ENCODE results near the gene ABCB8.

Gene ABCB8

GRCh38 chr7:151012031-151012692 lies 16.1 kb upstream of the ABCB8 start:
- no peak overlapping the region for H3K4me3 ChIP-seq (ENCODE audit: severe bottlenecking)
- no peaks in the 10 kb centered on the region for H3K4me1 ChIP-seq (ENCODE audit: insufficient read depth, poor library complexity, severe bottlenecking)
- no peaks in the 10 kb centered on the region for H3K36me3 ChIP-seq (ENCODE audit: low read depth)
- no peak overlapping the region for H3K27ac ChIP-seq (ENCODE audit: poor library complexity, severe bottlenecking)
- peaks cover 3% of the 10 kb centered on the region for H3K9me3 ChIP-seq (ENCODE audit: severe bottlenecking)
- no peaks in the 10 kb centered on the region for H3K27me3 ChIP-seq (ENCODE audit: insufficient read depth, poor library complexity, severe bottlenecking)
- ATAC-seq (ENCODE audit: low read depth) = no peak
- DNase-seq (ENCODE audit: low spot score) = no peak
- TF ChIP-seq CTCF (IDR thresholded peaks at IDR 0.05; ENCODE audit: poor library complexity, severe bottlenecking) = no peak

DNA sequence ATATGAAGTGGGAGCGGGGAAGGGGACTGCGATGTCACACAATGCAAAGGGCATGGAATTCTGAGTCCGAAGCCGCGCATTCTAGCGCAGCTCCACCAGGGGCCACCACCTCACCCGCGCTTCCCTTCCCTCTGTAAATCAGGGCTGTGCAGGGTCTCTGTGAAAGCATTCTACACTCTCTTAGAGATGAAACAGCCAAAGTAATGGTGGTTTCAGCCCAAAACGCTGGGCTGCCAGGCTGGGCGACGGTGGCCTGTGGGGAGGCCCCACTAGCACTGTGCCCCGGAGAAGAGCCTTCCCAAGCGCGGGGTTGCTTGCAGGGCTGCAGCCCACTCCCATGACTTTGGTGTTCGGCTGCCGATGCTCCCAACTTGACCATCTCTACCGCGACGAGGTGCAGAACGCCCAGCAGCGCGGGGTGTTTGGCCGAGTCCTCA lies 15.3 kb upstream of the ABCB8 start:
- ATAC-seq (ENCODE audit: low read depth) = peak; percentile 53

DNA sequence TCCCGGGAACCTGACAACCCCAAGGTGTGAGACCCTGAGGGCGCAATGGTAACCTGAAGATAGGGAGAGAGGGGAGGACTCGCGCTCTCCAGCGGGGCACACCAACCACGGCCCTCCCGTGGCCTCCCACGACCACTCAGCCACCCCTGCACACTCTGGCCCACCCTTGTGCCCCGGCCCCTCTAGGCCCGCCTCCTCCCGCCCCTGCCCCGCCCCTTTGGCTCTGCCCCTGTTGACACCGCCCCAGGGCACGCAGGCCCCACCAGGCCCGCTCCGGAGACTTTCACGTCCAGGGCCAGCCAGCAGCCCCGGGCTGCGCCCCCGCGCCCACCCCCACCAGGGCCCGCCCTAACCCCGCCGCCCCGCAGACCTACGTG lies 14.9 kb upstream of the ABCB8 start:
- TF ChIP-seq CTCF (IDR thresholded peaks at IDR 0.05; ENCODE audit: poor library complexity, severe bottlenecking) = no peak
- H3K27ac ChIP-seq (ENCODE audit: poor library complexity, severe bottlenecking) = no peak overlapping the region
- no peak overlapping the region for H3K4me3 ChIP-seq (ENCODE audit: severe bottlenecking)
- peaks cover 3% of the 10 kb centered on the region for H3K9me3 ChIP-seq (ENCODE audit: severe bottlenecking)
- DNase-seq (ENCODE audit: low spot score) (no peak), ATAC-seq (ENCODE audit: low read depth) (no peak)
- no peaks in the 10 kb centered on the region for H3K36me3 ChIP-seq (ENCODE audit: low read depth)
- no peaks in the 10 kb centered on the region for H3K4me1 ChIP-seq (ENCODE audit: insufficient read depth, poor library complexity, severe bottlenecking)
- H3K27me3 ChIP-seq (ENCODE audit: insufficient read depth, poor library complexity, severe bottlenecking) = peaks cover 2% of the 10 kb centered on the region

More for the DNA sequence above, 15.3 kb upstream of the ABCB8 start:
- Histone ChIP-seq H3K4me1 (ENCODE audit: insufficient read depth, poor library complexity, severe bottlenecking) (no peaks in the 10 kb centered on the region), H3K4me3 (ENCODE audit: severe bottlenecking) (no peak overlapping the region), H3K27ac (ENCODE audit: poor library complexity, severe bottlenecking) (no peak overlapping the region), H3K27me3 (ENCODE audit: insufficient read depth, poor library complexity, severe bottlenecking) (no peaks in the 10 kb centered on the region), H3K9me3 (ENCODE audit: severe bottlenecking) (peaks cover 3% of the 10 kb centered on the region), H3K36me3 (ENCODE audit: low read depth) (no peaks in the 10 kb centered on the region)
- DNase-seq (ENCODE audit: low spot score) = peak; percentile 39
- TF ChIP-seq CTCF (IDR thresholded peaks at IDR 0.05; ENCODE audit: poor library complexity, severe bottlenecking) = peak; percentile 62

DNA sequence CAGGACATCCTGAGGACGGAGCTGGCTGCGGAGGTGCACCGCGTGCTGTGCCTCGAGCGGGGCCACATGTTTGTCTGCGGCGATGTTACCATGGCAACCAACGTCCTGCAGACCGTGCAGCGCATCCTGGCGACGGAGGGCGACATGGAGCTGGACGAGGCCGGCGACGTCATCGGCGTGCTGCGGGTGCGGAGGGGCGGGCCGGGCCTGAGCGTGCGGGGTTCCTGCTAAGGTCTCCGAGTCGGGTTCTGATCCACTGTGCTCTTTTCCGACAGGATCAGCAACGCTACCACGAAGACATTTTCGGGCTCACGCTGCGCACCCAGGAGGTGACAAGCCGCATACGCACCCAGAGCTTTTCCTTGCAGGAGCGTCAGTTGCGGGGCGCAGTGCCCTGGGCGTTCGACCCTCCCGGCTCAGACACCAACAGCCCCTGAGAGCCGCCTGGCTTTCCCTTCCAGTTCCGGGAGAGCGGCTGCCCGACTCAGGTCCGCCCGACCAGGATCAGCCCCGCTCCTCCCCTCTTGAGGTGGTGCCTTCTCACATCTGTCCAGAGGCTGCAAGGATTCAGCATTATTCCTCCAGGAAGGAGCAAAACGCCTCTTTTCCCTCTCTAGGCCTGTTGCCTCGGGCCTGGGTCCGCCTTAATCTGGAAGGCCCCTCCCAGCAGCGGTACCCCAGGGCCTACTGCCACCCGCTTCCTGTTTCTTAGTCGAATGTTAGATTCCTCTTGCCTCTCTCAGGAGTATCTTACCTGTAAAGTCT lies 14.3 kb upstream of the ABCB8 start:
- H3K27ac ChIP-seq (ENCODE audit: poor library complexity, severe bottlenecking) = no peak overlapping the region
- no peak for ATAC-seq (ENCODE audit: low read depth)

More for the DNA sequence above, 14.3 kb upstream of the ABCB8 start:
- DNase-seq (ENCODE audit: low spot score) = peak; percentile 65
- Histone ChIP-seq H3K9me3 (ENCODE audit: severe bottlenecking) (no peaks in the 10 kb centered on the region), H3K27me3 (ENCODE audit: insufficient read depth, poor library complexity, severe bottlenecking) (peaks cover 5% of the 10 kb centered on the region), H3K36me3 (ENCODE audit: low read depth) (no peaks in the 10 kb centered on the region), H3K4me1 (ENCODE audit: insufficient read depth, poor library complexity, severe bottlenecking) (no peaks in the 10 kb centered on the region), H3K4me3 (ENCODE audit: severe bottlenecking) (peak overlapping the region; percentile 13)
- TF ChIP-seq CTCF (IDR thresholded peaks at IDR 0.05; ENCODE audit: poor library complexity, severe bottlenecking) = no peak
